HL-60 (cell line): ENCODE data around the gene NBPF1.
"Not testable (repeated sequence)": the region's sequence is repeated elsewhere in the genome, so short reads cannot be mapped to it uniquely, and the experiment has no call there.

Source experiments
- POLR2AphosphoS5 ChIP-seq: IDR thresholded peaks from 2 replicates; pipeline ENCODE4 v1.6.1; 2012; ENCODE audit warnings: low read depth
- SPI1 ChIP-seq: IDR thresholded peaks from 2 replicates; pipeline ENCODE4 v1.6.1; 2012; ENCODE audit warnings: low read depth, mild to moderate bottlenecking, borderline replicate concordance
- TF ChIP-seq, protein P1 (sequence below): IDR thresholded peaks from one replicate; pipeline ENCODE4 v1.5.1; 2011; ENCODE audit warnings: low read length, control low read depth, inconsistent platforms; ENCODE audit not compliant: insufficient read depth
- TF ChIP-seq, protein P2 (sequence below): IDR thresholded peaks from 2 replicates; pipeline ENCODE4 v1.6.1; 2012; ENCODE audit warnings: low read depth; ENCODE audit not compliant: insufficient replicate concordance

DNA sequence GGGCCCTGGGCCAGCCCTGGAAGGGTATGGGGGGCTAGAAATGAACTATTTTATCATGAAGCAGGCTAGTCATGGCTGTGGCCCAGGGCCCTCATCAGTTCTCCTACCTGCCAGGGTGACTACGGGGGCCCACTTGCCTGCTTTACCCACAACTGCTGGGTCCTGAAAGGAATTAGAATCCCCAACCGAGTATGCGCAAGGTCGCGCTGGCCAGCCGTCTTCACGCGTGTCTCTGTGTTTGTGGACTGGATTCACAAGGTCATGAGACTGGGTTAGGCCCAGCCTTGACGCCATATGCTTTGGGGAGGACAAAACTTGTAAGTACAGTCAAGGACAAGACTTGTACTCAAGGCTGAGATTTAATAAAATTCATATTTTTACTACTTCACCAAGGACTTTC is 36.6 kb upstream of the NBPF1 start:
- TF ChIP-seq, protein P1, sequence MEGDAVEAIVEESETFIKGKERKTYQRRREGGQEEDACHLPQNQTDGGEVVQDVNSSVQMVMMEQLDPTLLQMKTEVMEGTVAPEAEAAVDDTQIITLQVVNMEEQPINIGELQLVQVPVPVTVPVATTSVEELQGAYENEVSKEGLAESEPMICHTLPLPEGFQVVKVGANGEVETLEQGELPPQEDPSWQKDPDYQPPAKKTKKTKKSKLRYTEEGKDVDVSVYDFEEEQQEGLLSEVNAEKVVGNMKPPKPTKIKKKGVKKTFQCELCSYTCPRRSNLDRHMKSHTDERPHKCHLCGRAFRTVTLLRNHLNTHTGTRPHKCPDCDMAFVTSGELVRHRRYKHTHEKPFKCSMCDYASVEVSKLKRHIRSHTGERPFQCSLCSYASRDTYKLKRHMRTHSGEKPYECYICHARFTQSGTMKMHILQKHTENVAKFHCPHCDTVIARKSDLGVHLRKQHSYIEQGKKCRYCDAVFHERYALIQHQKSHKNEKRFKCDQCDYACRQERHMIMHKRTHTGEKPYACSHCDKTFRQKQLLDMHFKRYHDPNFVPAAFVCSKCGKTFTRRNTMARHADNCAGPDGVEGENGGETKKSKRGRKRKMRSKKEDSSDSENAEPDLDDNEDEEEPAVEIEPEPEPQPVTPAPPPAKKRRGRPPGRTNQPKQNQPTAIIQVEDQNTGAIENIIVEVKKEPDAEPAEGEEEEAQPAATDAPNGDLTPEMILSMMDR: not testable (repeated sequence)
- TF ChIP-seq, protein P2, sequence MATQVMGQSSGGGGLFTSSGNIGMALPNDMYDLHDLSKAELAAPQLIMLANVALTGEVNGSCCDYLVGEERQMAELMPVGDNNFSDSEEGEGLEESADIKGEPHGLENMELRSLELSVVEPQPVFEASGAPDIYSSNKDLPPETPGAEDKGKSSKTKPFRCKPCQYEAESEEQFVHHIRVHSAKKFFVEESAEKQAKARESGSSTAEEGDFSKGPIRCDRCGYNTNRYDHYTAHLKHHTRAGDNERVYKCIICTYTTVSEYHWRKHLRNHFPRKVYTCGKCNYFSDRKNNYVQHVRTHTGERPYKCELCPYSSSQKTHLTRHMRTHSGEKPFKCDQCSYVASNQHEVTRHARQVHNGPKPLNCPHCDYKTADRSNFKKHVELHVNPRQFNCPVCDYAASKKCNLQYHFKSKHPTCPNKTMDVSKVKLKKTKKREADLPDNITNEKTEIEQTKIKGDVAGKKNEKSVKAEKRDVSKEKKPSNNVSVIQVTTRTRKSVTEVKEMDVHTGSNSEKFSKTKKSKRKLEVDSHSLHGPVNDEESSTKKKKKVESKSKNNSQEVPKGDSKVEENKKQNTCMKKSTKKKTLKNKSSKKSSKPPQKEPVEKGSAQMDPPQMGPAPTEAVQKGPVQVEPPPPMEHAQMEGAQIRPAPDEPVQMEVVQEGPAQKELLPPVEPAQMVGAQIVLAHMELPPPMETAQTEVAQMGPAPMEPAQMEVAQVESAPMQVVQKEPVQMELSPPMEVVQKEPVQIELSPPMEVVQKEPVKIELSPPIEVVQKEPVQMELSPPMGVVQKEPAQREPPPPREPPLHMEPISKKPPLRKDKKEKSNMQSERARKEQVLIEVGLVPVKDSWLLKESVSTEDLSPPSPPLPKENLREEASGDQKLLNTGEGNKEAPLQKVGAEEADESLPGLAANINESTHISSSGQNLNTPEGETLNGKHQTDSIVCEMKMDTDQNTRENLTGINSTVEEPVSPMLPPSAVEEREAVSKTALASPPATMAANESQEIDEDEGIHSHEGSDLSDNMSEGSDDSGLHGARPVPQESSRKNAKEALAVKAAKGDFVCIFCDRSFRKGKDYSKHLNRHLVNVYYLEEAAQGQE: not testable (repeated sequence)
- TF ChIP-seq SPI1, POLR2AphosphoS5: not testable (repeated sequence)
